IPS-20b (cell line): ENCODE measurements around the gene ELOA.
"Not testable (repeated sequence)": the region's sequence is repeated elsewhere in the genome, so short reads cannot be mapped to it uniquely, and the experiment has no call there.

ENCODE experiments used
- H3K27ac ChIP-seq: one replicate; pipeline ENCODE4 v1.5.1; 2013; ENCODE audit warnings: low read length
- H3K27me3 ChIP-seq: 2 replicates; pipeline ENCODE4 v1.6.1; 2013; ENCODE audit warnings: mild to moderate bottlenecking, low read length, inconsistent platforms; ENCODE audit not compliant: insufficient read depth
- H3K36me3 ChIP-seq: 2 replicates; pipeline ENCODE4 v1.6.1; 2013; ENCODE audit warnings: low read depth, mild to moderate bottlenecking, inconsistent platforms, low read length, moderate library complexity; ENCODE audit not compliant: insufficient read depth
- H3K4me1 ChIP-seq: 2 replicates; pipeline ENCODE4 v1.6.1; 2013; ENCODE audit warnings: mild to moderate bottlenecking, control low read depth, inconsistent platforms, low read length, moderate library complexity; ENCODE audit not compliant: insufficient read depth
- H3K4me3 ChIP-seq: 2 replicates; pipeline ENCODE4 v1.5.1; 2013; ENCODE audit warnings: mild to moderate bottlenecking, low read length, inconsistent platforms
- H3K9ac ChIP-seq: 2 replicates; pipeline ENCODE4 v1.6.1; 2013; ENCODE audit warnings: low read depth, mild to moderate bottlenecking, inconsistent platforms, low read length, moderate library complexity
- H3K9me3 ChIP-seq: 2 replicates; pipeline ENCODE4 v1.6.1; 2013; ENCODE audit warnings: mild to moderate bottlenecking, low read depth, low read length, inconsistent platforms; ENCODE audit not compliant: insufficient read depth

The ELOA gene

GRCh38 chr1:23772049-23772853, 29.0 kb downstream of the ELOA start:
- Histone ChIP-seq H3K27me3 (no peaks in the 10 kb centered on the region), H3K4me3 (no peak overlapping the region), H3K4me1 (no peaks in the 10 kb centered on the region), H3K27ac (no peak overlapping the region), H3K9ac (no peak overlapping the region), H3K36me3 (peaks cover 3% of the 10 kb centered on the region; the same call in 1 of the 2 replicates), H3K9me3 (no peaks in the 10 kb centered on the region)

GRCh38 chr1:23772854-23773242, 29.6 kb downstream of the ELOA start:
- no peak overlapping the region for H3K9ac ChIP-seq
- no peaks in the 10 kb centered on the region for H3K4me1 ChIP-seq
- H3K9me3 ChIP-seq, result no peaks in the 10 kb centered on the region
- peaks cover 3% of the 10 kb centered on the region; the same call in 1 of the 2 replicates for H3K36me3 ChIP-seq
- H3K27me3 ChIP-seq, result no peaks in the 10 kb centered on the region
- H3K27ac ChIP-seq, result no peak overlapping the region
- no peak overlapping the region for H3K4me3 ChIP-seq

- no peak overlapping the region for H3K9ac ChIP-seq
- no peaks in the 10 kb centered on the region for H3K27me3 ChIP-seq
- H3K9me3 ChIP-seq, result no peaks in the 10 kb centered on the region
- H3K36me3 ChIP-seq, result no peaks in the 10 kb centered on the region
- no peak overlapping the region for H3K4me3 ChIP-seq
- H3K27ac ChIP-seq, result no peak overlapping the region
- H3K4me1 ChIP-seq, result no peaks in the 10 kb centered on the region
Observed at GRCh38 chr1:23774174-23774880, 31.1 kb downstream of the ELOA start.

GRCh38 chr1:23776217-23776616, 32.9 kb downstream of the ELOA start:
- Histone ChIP-seq H3K36me3 (peaks cover 10% of the 10 kb centered on the region), H3K9me3 (no peaks in the 10 kb centered on the region), H3K4me3 (no peak overlapping the region), H3K4me1 (no peaks in the 10 kb centered on the region), H3K27ac (no peak overlapping the region), H3K9ac (no peak overlapping the region), H3K27me3 (no peaks in the 10 kb centered on the region)

- peak within 1 kb of the TSS; percentile 97 for H3K27ac ChIP-seq
- no peaks in the 10 kb centered on the region for H3K9me3 ChIP-seq
- H3K4me1 ChIP-seq, result no peaks in the 10 kb centered on the region
- peak within 1 kb of the TSS; percentile 97 for H3K9ac ChIP-seq
- H3K4me3 ChIP-seq, result peak within 1 kb of the TSS; percentile 100
- peaks cover 19% of the 10 kb centered on the region for H3K36me3 ChIP-seq
- no peaks in the 10 kb centered on the region for H3K27me3 ChIP-seq
Observed at GRCh38 chr1:23777979-23778814, 34.9 kb downstream of the ELOA start, which contains the start of gene PITHD1. Gene PITHD1 (plus strand): TSS chr1:23778418. CDS start chr1:23778516, 98 bp downstream.

- no peak overlapping the region for H3K27ac ChIP-seq
- H3K27me3 ChIP-seq, result no peaks in the 10 kb centered on the region
- peak overlapping the region; percentile 100; the same call in 1 of the 2 replicates for H3K4me3 ChIP-seq
- H3K4me1 ChIP-seq, result no peaks in the 10 kb centered on the region
- H3K36me3 ChIP-seq, result peaks cover 32% of the 10 kb centered on the region
- H3K9me3 ChIP-seq, result no peaks in the 10 kb centered on the region
- H3K9ac ChIP-seq, result 0 out of 2 replicates have a peak overlapping the region, but pooled peaks have one; percentile 89
Observed at GRCh38 chr1:23779826-23780371, 36.6 kb downstream of the ELOA start.

- H3K4me3 ChIP-seq, H3K9ac ChIP-seq, H3K27me3 ChIP-seq, H3K4me1 ChIP-seq, H3K27ac ChIP-seq, H3K9me3 ChIP-seq: not testable (repeated sequence)
- H3K36me3 ChIP-seq, result peaks cover 62% of the 10 kb centered on the region
Observed at GRCh38 chr1:23783141-23783540, 39.9 kb downstream of the ELOA start.

- no peaks in the 10 kb centered on the region for H3K9me3 ChIP-seq
Observed at GRCh38 chr1:23784846-23785245, 41.6 kb downstream of the ELOA start.

GRCh38 chr1:23787701-23788100, 44.4 kb downstream of the ELOA start:
- H3K27ac ChIP-seq, result no peak overlapping the region
- H3K4me3 ChIP-seq, result no peak overlapping the region
- no peaks in the 10 kb centered on the region; the same call in 1 of the 2 replicates for H3K4me1 ChIP-seq
- H3K27me3 ChIP-seq, result no peaks in the 10 kb centered on the region
- no peaks in the 10 kb centered on the region for H3K9me3 ChIP-seq
- peaks cover 52% of the 10 kb centered on the region for H3K36me3 ChIP-seq
- H3K9ac ChIP-seq, result no peak overlapping the region

More at GRCh38 chr1:23784846-23785245, 41.6 kb downstream of the ELOA start:
- Histone ChIP-seq H3K4me3 (no peak overlapping the region), H3K27ac (no peak overlapping the region), H3K9ac (no peak overlapping the region), H3K27me3 (no peaks in the 10 kb centered on the region), H3K36me3 (peaks cover 69% of the 10 kb centered on the region), H3K4me1 (no peaks in the 10 kb centered on the region; the same call in 1 of the 2 replicates)

- Histone ChIP-seq H3K4me3 (no peak overlapping the region), H3K9ac (no peak overlapping the region), H3K9me3 (no peaks in the 10 kb centered on the region), H3K27ac (no peak overlapping the region), H3K27me3 (no peaks in the 10 kb centered on the region), H3K36me3 (peaks cover 58% of the 10 kb centered on the region), H3K4me1 (no peaks in the 10 kb centered on the region; the same call in 1 of the 2 replicates)
Observed at GRCh38 chr1:23788695-23789094, 45.4 kb downstream of the ELOA start.
